Raji (cell line): ENCODE data around the gene RNPEP.

ENCODE experiments used
- POLR2A ChIP-seq: IDR thresholded peaks from 2 replicates; pipeline ENCODE4 v1.6.1; 2011; ENCODE audit warnings: low read depth, low read length, control low read depth; ENCODE audit not compliant: insufficient read depth

Gene RNPEP

DNA sequence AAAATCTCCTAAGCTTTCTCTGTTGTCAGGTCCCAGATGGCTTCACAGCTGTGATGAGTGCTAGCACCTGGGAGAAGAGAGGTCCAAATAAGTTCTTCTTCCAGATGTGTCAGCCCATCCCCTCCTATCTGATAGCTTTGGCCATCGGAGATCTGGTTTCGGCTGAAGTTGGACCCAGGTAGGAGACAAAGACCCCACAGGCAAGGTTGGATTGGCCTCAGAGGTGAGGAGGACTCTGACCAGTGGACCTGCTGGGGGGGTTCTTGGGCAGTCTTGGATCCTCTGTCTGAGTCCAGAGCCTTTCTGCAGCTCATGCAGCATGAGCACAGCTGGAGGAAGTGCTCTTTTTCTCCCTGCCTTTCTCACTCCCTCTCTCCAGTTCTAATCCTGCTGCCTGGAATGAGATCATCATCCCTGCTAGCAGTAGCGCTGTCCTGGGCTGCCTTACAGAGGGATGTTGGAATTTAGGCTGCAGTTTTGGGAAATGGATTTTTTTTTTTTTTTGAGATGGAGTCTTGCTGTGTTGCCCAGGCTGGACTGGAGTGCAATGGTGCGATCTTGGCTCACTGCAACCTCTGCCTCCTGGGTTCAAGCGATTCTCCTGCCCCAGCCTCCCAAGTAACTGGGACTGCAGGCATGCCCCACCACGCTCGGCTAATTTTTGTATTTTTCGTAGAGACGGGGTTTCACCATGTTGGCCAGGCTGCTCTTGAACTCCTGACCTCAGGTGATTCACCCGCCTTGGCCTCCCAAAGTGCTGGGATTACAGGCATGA, 7.1 kb downstream of the RNPEP start:
- no peak for TF ChIP-seq POLR2A

DNA sequence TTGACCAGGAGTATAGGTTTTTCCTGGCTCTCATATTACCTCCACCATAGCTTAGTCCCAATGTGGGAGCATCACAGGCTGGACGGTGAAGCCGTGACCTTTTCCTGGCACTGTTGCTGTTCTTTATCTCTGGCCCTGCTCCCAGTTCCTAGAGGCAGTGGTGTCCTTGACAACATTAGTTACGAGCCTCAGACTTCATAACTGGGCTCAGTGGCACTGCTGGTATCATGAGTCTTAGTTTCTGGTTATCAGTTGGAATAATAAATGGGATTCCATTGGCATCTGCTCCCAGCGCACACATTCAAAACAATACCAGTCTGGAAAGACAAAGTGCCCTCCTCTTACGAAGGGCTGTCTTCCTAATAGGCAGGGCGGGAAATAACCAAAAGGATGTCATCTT, 8.0 kb downstream of the RNPEP start:
- no peak for TF ChIP-seq POLR2A

DNA sequence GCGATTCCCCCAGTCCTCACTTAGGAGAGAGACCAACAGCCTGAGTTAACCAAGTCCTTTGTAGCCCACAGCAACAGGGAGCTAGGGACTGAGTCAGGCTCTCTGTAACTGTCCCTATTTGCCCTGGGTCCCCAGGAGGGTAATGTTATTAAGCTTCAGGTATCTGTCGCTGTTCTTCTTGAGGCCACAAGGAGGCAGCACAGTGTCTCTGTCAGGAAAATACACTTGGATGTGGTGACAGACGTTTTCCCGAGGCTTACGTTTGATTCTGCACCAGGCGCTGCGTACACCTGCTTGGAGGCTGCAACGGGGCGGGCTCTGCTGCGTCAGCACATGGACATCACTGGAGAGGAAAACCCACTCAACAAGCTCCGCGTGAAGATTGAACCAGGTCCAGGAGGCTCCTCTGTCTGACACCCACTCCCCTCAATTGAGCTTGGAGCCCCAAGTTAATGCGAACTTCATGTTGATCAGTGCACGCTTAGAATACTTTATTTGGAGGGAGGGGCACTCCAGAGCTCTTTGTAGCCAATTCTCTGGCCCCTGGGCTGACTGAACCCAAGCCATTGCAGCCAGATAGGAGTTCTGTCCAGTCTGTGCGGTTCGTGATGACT, 17.3 kb downstream of the RNPEP start:
- TF ChIP-seq POLR2A, result no peak

DNA sequence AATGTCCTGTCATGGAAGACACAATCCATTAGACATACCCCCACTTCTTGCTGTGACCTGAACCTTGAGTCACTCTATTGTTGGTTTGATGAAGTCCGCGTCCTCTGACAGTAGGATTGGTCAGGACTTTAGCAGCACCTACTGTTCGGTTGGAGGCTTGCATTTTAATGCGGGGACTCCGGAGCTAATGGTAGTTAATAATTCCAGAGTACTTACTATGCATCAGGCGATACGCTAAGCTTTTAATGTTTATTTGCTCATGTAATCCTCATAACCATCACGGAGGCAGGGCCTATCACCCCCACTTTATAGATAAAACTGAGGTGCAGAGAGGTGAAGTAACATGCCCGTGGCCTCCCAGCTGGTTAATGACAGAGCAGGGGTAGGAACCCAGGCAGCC, 20.1 kb downstream of the RNPEP start:
- no peak for TF ChIP-seq POLR2A

DNA sequence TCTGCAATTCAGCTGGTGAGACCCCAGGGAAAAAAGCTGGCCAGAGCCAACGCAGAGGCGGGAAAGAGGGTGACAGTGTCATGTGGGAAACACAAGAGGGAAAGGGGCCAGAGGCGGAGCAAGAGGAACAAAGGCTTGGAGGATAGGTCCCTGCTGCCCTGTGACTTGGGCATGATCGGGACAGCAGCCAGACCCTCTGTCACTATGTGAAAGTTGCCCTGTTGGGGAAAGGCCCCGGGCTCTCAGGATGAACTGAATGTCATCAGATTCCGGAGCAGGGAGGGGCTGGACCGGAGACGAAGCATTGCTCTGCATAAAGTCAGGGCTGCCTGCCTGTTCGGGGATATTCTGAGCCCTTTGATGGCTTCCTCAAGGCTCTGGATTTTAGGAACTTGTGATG, 22.3 kb downstream of the RNPEP start:
- TF ChIP-seq POLR2A, result no peak

DNA sequence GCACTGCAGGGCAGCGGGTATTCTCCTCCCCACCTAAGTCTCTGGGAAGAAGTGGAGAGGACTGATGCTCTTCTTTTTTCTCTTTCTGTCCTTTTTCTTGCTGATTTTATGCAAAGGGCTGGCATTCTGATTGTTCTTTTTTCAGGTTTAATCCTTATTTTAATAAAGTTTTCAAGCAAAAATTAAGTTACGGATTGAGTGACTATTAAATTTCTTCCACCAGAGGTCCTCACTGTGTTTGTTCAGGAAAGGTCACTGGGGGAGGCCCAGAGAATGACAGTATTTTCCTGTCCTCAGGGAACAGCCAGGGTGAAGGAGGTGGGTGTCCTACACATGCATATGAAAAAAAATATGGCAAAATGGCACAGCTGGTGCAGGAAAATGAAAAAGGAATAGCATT, 23.5 kb downstream of the RNPEP start:
- no peak for TF ChIP-seq POLR2A

DNA sequence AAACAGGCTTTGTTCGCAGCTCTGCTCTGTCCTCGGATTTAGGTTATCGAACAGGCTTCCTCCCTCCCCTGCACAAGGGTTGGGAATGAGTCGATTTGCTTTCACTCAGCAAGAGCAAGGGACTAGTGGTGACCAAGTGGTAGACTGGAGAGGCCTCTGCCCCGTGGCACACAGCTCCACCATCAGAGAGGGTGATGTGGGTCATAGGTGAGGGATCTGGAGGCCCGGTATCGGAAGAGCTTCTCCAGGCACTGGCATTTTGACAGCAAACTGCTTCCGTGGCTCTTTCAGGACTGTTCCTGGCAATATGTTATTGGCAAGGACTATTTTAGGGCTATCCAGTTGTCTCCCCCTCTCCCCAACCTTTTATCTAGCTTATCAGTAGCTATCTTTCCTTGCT, 24.9 kb downstream of the RNPEP start:
- TF ChIP-seq POLR2A, result no peak

DNA sequence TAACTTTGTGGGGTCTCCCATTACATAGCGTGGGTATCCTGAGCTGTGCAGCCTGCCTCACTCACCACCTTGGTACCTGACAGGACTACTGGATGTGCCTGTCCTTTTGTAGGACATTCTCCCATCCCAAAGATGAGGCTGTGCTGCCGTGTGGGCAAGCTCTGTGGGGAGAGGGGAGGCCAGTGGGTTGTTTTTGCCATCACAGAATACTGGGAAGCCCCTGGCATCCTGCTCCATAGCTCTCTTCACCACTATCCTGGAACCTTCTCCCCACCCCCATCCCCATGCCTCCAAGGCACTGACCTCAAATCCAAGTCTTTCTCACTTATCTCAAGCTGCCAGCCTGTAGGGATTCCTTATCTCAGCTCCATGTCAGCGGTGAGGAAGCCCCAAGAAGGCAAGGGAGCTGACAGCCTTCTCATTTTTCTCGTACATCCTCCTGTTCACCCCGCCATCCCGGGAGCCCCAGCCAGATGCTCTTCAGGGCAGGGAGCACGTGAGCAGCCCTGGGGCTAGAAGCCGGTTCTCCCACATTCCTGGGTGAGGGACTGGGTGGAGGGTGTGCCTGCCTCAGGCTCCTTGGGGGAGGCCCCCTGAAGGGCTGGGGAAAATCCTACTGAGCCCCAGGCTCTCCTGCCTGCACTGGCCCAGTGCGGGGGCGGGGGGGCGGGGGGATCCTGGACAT, 25.5 kb downstream of the RNPEP start:
- no peak for TF ChIP-seq POLR2A

DNA sequence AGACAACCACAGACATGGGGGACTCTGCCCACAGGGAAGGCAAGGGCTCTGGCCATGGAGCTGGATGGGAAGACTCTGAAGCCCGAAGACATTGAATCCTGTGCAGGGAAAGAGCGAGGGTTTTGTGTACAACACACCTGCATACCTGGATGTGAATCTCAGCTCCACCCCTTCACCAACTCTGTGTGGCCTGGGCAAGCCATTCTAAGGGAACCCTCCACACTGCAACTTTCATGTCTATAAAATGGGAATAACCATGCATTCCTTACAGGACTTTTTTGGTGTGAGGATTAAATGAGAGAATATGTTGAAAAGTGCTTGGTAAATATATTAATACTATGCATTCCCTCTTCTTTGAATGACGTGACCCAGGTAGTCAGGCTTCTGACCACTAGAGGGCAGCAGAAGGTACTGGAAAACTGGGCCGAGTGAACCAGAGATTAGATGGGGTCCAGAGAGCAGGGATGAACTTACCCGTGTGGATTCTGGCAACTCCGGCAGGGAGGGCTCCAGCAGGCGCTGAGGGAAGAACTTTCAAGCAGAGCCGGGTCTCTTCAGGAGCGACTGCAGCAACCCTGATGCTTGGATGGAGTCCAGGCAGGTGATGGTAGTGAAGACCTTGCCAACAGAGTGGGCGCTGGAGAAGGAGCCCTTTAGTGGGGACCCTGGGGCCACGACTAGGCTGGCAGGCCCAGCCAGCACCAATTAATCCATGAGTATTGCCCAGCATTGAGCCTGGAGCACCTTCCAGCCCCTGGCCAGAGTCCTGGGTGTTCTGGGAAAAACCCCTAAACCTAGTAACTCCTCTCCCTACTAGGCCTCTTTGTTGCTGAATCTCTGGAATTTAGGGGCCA, 27.1 kb downstream of the RNPEP start:
- TF ChIP-seq POLR2A, result no peak

DNA sequence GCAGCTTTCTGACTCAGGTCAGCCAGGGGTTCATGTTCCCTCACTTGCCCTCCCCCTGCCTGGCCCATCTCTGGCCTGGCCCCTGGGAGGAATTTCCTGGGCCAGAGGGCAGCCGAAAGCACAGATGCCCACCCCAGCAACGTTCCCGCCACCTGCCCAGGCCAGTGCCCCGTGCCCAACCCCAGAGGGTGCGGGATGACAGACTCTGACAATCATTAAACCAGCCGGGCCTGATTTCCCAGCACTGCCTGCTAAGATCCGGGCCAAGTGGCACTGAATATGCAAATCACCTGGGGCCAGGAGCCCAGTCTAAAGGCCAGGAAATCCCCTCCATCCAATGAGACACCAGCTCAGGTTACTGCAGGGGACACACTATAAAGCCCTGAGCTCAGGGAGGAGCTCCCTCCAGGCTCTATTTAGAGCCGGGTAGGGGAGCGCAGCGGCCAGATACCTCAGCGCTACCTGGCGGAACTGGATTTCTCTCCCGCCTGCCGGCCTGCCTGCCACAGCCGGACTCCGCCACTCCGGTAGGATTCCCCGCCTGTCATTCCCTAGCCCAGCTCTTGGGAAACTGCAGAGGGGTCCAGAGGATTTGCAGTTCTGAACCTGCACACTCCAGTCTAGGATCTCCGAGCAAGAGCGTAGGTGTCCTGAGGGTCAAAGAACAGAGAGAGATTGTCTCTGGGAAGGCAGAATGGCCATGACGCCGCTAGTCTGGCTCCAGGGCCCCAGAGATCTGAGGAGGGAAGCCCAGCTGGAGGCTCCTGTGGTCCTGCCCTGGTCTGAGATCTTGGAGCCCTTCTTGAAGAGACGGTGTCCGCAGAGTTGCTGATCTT, 27.9 kb downstream of the RNPEP start, which contains the start of gene ELF3:
TSS of gene ELF3 (plus strand) at position 408 of the 836 bp plus-strand sequence. CDS start 550 bp downstream, outside the sequence.
- TF ChIP-seq POLR2A, result no peak

DNA sequence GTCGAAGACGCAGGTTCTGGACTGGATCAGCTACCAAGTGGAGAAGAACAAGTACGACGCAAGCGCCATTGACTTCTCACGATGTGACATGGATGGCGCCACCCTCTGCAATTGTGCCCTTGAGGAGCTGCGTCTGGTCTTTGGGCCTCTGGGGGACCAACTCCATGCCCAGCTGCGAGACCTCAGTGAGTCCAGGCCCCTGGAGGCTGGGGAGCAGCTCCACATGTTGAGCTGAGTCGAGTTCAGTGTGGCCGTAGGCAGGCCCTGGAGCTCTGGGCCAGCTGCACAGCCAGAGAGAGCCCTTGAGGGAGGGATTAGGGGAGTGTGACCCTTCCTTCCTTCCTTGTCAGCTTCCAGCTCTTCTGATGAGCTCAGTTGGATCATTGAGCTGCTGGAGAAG, 29.5 kb downstream of the RNPEP start:
- no peak for TF ChIP-seq POLR2A

DNA sequence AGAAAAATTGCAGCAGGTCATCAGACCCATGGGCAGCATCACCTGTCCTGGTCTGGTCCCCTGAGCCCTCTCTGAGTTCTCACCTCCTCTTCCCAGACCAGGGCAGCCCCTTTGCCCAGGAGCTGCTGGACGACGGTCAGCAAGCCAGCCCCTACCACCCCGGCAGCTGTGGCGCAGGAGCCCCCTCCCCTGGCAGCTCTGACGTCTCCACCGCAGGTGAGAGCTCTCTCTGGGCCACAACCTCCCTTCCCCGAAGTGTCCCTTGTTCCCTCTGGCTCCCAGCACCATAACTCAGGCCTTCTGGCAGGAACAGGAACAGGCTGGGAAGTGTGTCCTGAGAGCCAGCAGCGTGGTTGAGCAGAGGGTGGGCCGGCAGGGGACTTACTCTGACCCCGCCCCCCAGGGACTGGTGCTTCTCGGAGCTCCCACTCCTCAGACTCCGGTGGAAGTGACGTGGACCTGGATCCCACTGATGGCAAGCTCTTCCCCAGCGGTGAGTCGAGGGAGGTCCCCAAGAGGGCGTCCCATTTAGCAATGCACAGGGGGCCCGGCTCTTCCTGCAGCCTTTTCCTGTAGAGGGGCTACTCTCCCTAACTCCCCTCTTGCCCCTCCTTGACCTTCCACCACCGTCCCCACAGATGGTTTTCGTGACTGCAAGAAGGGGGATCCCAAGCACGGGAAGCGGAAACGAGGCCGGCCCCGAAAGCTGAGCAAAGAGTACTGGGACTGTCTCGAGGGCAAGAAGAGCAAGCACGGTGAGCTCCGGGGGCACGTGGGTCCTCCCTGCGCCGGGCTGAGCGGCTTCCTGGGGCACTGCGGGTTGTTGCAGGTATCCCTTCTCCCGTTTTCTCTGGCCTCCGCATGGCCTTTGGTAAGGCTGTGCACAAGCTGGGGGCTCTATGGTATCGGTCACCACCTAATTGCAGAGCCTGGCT, 30.4 kb downstream of the RNPEP start:
- TF ChIP-seq POLR2A, result no peak

DNA sequence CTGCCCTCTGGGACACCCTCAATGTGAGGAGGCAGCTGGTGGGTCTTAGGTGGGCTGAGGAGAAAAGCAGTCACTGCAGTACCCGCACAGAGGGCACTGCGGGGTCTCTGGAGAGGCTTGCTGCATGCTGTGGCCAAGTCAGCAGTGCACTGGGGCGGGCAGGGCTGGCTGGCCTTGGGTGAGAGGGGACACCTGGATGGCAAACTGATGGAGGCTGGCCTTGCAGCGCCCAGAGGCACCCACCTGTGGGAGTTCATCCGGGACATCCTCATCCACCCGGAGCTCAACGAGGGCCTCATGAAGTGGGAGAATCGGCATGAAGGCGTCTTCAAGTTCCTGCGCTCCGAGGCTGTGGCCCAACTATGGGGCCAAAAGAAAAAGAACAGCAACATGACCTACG, 31.2 kb downstream of the RNPEP start:
- no peak for TF ChIP-seq POLR2A
